ENCODE data around the gene MNX1. TPM values are rescaled to one million over a fixed set of nuclear protein-coding genes. Genes with fewer than 3 reads are reported as not detected.

The MNX1 gene
- total RNA-seq, 4 donors from 2014 or later, result not detected

- Histone ChIP-seq H3K4me3 (no peak overlapping the region), H3K9me3 (peaks cover 0 to 10% (median 0%) of the 10 kb centered on the region in 3 donors), H3K36me3 (no peaks in the 10 kb centered on the region), H3K4me1 (no peaks in the 10 kb centered on the region), H3K27ac (no peak overlapping the region), H3K27me3 (peaks cover 78% of the 10 kb centered on the region)
- ATAC-seq, result no peak
- 25 to 54% methylated on average over 2 to 12 of the region's 13 CpGs for WGBS, 2 donors (ENCODE audit: low coverage in 1 of 2)
- TF ChIP-seq POLR2AphosphoS5 (IDR thresholded peaks at IDR 0.05), result no peak
- TF ChIP-seq, protein P1, sequence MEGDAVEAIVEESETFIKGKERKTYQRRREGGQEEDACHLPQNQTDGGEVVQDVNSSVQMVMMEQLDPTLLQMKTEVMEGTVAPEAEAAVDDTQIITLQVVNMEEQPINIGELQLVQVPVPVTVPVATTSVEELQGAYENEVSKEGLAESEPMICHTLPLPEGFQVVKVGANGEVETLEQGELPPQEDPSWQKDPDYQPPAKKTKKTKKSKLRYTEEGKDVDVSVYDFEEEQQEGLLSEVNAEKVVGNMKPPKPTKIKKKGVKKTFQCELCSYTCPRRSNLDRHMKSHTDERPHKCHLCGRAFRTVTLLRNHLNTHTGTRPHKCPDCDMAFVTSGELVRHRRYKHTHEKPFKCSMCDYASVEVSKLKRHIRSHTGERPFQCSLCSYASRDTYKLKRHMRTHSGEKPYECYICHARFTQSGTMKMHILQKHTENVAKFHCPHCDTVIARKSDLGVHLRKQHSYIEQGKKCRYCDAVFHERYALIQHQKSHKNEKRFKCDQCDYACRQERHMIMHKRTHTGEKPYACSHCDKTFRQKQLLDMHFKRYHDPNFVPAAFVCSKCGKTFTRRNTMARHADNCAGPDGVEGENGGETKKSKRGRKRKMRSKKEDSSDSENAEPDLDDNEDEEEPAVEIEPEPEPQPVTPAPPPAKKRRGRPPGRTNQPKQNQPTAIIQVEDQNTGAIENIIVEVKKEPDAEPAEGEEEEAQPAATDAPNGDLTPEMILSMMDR (IDR thresholded peaks at IDR 0.05), result no peak
- no peak for TF ChIP-seq POLR2A (IDR thresholded peaks at IDR 0.05)
- TF ChIP-seq EP300 (IDR thresholded peaks at IDR 0.05), result no peak
Observed at GRCh38 chr7:157041004-157041403, 30.5 kb upstream of the MNX1 start.

DNA sequence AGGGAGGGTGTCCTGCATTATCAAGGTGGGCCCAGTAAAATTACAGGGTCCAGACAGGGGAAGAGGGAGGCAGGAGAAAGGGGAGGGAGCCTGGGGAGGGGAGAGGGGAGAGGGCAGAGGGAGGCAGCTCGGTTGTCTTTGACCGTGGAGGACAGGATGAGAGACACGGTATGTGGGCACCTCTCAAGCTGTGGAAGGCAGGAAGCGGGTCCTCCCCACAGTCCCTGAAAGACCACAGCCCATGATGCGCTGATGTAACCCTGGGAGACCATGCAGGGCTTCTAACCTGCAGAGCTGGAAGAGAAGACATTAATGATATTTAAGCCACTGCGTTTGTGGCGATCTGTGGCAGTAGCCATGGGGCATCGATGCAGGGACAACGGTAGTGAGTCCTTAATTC lies 27.2 kb upstream of the MNX1 start:
- Histone ChIP-seq H3K4me1 (no peaks in the 10 kb centered on the region), H3K9me3 (peaks cover 0 to 20% (median 0%) of the 10 kb centered on the region in 3 donors), H3K27ac (no peak overlapping the region), H3K36me3 (no peaks in the 10 kb centered on the region), H3K27me3 (peaks cover 81% of the 10 kb centered on the region), H3K4me3 (no peak overlapping the region)
- TF ChIP-seq, protein P1 (IDR thresholded peaks at IDR 0.05), result no peak
- TF ChIP-seq POLR2A (IDR thresholded peaks at IDR 0.05) (no peak), POLR2AphosphoS5 (IDR thresholded peaks at IDR 0.05) (no peak), EP300 (IDR thresholded peaks at IDR 0.05) (no peak)
- WGBS, 2 donors (ENCODE audit: low coverage in 1 of 2), result 63 to 77% methylated on average over 2 to 7 of the region's 9 CpGs
- no peak for ATAC-seq

- Histone ChIP-seq H3K4me3 (no peak overlapping the region), H3K4me1 (no peaks in the 10 kb centered on the region), H3K27ac (no peak overlapping the region), H3K36me3 (no peaks in the 10 kb centered on the region), H3K9me3 (peaks cover 0 to 20% (median 0%) of the 10 kb centered on the region in 3 donors), H3K27me3 (peaks cover 83% of the 10 kb centered on the region)
- ATAC-seq, result no peak
- TF ChIP-seq POLR2A (IDR thresholded peaks at IDR 0.05) (no peak), EP300 (IDR thresholded peaks at IDR 0.05) (no peak), POLR2AphosphoS5 (IDR thresholded peaks at IDR 0.05) (no peak)
- TF ChIP-seq, protein P1 (IDR thresholded peaks at IDR 0.05), result no peak
- WGBS, 2 donors (ENCODE audit: low coverage in 1 of 2), result 75% methylated on average over 1 of the region's 4 CpGs; no CpG with 5 or more reads in 1 of the 2 donors
Observed at GRCh38 chr7:157037028-157037427, 26.6 kb upstream of the MNX1 start.

GRCh38 chr7:157035979-157036378 lies 25.5 kb upstream of the MNX1 start:
- Histone ChIP-seq H3K27me3 (peaks cover 84% of the 10 kb centered on the region), H3K9me3 (peaks cover 0 to 20% (median 0%) of the 10 kb centered on the region in 3 donors), H3K27ac (no peak overlapping the region), H3K4me1 (no peaks in the 10 kb centered on the region), H3K4me3 (no peak overlapping the region), H3K36me3 (no peaks in the 10 kb centered on the region)
- WGBS, 2 donors (ENCODE audit: low coverage in 1 of 2), result 0 to 43% methylated on average over 1 of the region's 1 CpG
- TF ChIP-seq POLR2A (IDR thresholded peaks at IDR 0.05), result no peak
- TF ChIP-seq POLR2AphosphoS5 (IDR thresholded peaks at IDR 0.05), result no peak
- TF ChIP-seq EP300 (IDR thresholded peaks at IDR 0.05), result no peak
- TF ChIP-seq, protein P1 (IDR thresholded peaks at IDR 0.05), result no peak
- ATAC-seq, result no peak

- WGBS, 2 donors (ENCODE audit: low coverage in 1 of 2), result 89% methylated on average over 6 to 8 of the region's 8 CpGs
- Histone ChIP-seq H3K4me3 (no peak overlapping the region), H3K9me3 (peaks cover 0 to 20% (median 0%) of the 10 kb centered on the region in 3 donors), H3K4me1 (no peaks in the 10 kb centered on the region), H3K36me3 (no peaks in the 10 kb centered on the region), H3K27ac (no peak overlapping the region), H3K27me3 (peaks cover 84% of the 10 kb centered on the region)
- TF ChIP-seq EP300 (IDR thresholded peaks at IDR 0.05) (no peak), POLR2AphosphoS5 (IDR thresholded peaks at IDR 0.05) (no peak), POLR2A (IDR thresholded peaks at IDR 0.05) (no peak)
- TF ChIP-seq, protein P1 (IDR thresholded peaks at IDR 0.05), result no peak
- no peak for ATAC-seq
Observed at GRCh38 chr7:157035302-157035701, 24.8 kb upstream of the MNX1 start.
